SU-DHL-6 (cell line): ENCODE measurements around the gene TTC6.
"Not testable (repeated sequence)": the region's sequence is repeated elsewhere in the genome, so short reads cannot be mapped to it uniquely, and the experiment has no call there.

Experiments used
- H2AFZ ChIP-seq: fragments of 200-600 bp; sonication (generic); 2 replicates; pipeline ENCODE4 v1.6.1; 2014; ENCODE audit warnings: low read depth, mild to moderate bottlenecking, moderate library complexity, mixed read lengths, antibody characterized with exemption, low read length; ENCODE audit not compliant: severe bottlenecking
- H3F3A ChIP-seq: fragments of 200-600 bp; shearing (Covaris generic); 2 replicates; pipeline ENCODE4 v1.6.0; 2016; ENCODE audit warnings: antibody characterized with exemption, mild to moderate bottlenecking; ENCODE audit not compliant: insufficient read depth
- H3K27ac ChIP-seq: fragments of 200-600 bp; sonication (generic); 2 replicates; pipeline ENCODE4 v1.5.1; 2016; ENCODE audit warnings: low read depth, mild to moderate bottlenecking, low read length, moderate library complexity, mixed read lengths
- H3K27me3 ChIP-seq: fragments of 200-600 bp; sonication (generic), shearing (Covaris generic); 2 replicates; pipeline ENCODE4 v1.6.0; 2014; ENCODE audit warnings: mild to moderate bottlenecking, low read length
- H3K36me3 ChIP-seq: fragments of 200-600 bp; sonication (generic); 2 replicates; pipeline ENCODE4 v1.6.1; 2014; ENCODE audit warnings: mild to moderate bottlenecking, low read length, mixed read lengths
- H3K4me2 ChIP-seq: fragments of 300-600, 200-600 bp; shearing (Covaris generic), sonication (generic); 2 replicates; pipeline ENCODE4 v1.6.0; 2014; ENCODE audit warnings: low read length, low read depth, mild to moderate bottlenecking; ENCODE audit not compliant: poor library complexity, severe bottlenecking
- H3K4me3 ChIP-seq: fragments of 200-600 bp; sonication (generic); 2 replicates; pipeline ENCODE4 v1.5.1; 2014; ENCODE audit warnings: antibody characterized with exemption, low read length, mild to moderate bottlenecking, mixed read lengths; ENCODE audit not compliant: insufficient read depth, poor library complexity, severe bottlenecking
- H3K79me2 ChIP-seq: fragments of 200-600 bp; sonication (generic); 2 replicates; pipeline ENCODE4 v1.6.1; 2014; ENCODE audit warnings: mild to moderate bottlenecking, low read length, moderate library complexity; ENCODE audit not compliant: insufficient read depth
- H3K9ac ChIP-seq: fragments of 200-600 bp; sonication (generic); 2 replicates; pipeline ENCODE4 v1.7.0; 2014; ENCODE audit warnings: mild to moderate bottlenecking, low read length
- H3K9me2 ChIP-seq: fragments of 200-600 bp; sonication (generic); replicated peaks from 2 replicates; pipeline ENCODE4 v1.6.1; 2014; ENCODE audit warnings: low read length; ENCODE audit not compliant: insufficient read depth
- H3K9me3 ChIP-seq: fragments of 200-600 bp; sonication (generic); 2 replicates; pipeline ENCODE4 v1.6.1; 2014; ENCODE audit warnings: low read length, mixed read lengths; ENCODE audit not compliant: insufficient read depth
- H4K20me1 ChIP-seq: fragments of 200-600 bp; sonication (generic); 2 replicates; pipeline ENCODE4 v1.6.1; 2014; ENCODE audit warnings: low read depth, mild to moderate bottlenecking, antibody characterized with exemption, low read length, moderate library complexity, mixed read lengths
- CTCF ChIP-seq: fragments of 200-600 bp; sonication (generic); IDR thresholded peaks from one replicate; pipeline ENCODE4 v1.5.1; 2017; ENCODE audit warnings: antibody characterized with exemption, mild to moderate bottlenecking, low read length, moderate library complexity; ENCODE audit not compliant: insufficient read depth, poor library complexity, severe bottlenecking
- EZH2phosphoT487 ChIP-seq: fragments of 200-600 bp; sonication (generic), shearing (Covaris generic); conservative IDR thresholded peaks from 2 replicates; pipeline ENCODE4 v1.6.1; 2018; ENCODE audit warnings: mild to moderate bottlenecking, antibody characterized with exemption, low read length, moderate library complexity, mixed read lengths

Gene TTC6

GRCh38 chr14:37550511-37550910 lies 44.9 kb upstream of the TTC6 start:
- no peaks in the 10 kb centered on the region for H3K9me2 ChIP-seq
- TF ChIP-seq CTCF (no peak), EZH2phosphoT487 (no peak)
- no peaks in the 10 kb centered on the region for H3F3A ChIP-seq
- no peak overlapping the region for H3K4me2 ChIP-seq
- peaks cover 5% of the 10 kb centered on the region; the same call in 1 of the 2 replicates for H3K9me3 ChIP-seq
- no peak overlapping the region for H3K4me3 ChIP-seq
- H4K20me1 ChIP-seq, result no peaks in the 10 kb centered on the region
- no peak overlapping the region for H3K9ac ChIP-seq
- H3K27ac ChIP-seq, result no peak overlapping the region
- H3K36me3 ChIP-seq, result no peaks in the 10 kb centered on the region
- no peaks in the 10 kb centered on the region for H3K27me3 ChIP-seq
- no peak overlapping the region for H2AFZ ChIP-seq
- no peaks in the 10 kb centered on the region for H3K79me2 ChIP-seq

- Histone ChIP-seq H3K9me3 (peaks cover 5% of the 10 kb centered on the region; the same call in 1 of the 2 replicates), H3K4me2 (no peak overlapping the region)
Observed at GRCh38 chr14:37551119-37551518, 44.3 kb upstream of the TTC6 start.

GRCh38 chr14:37553935-37554550 lies 41.4 kb upstream of the TTC6 start:
- peaks cover 5% of the 10 kb centered on the region; the same call in 1 of the 2 replicates for H3K9me3 ChIP-seq
- no peaks in the 10 kb centered on the region for H4K20me1 ChIP-seq
- no peaks in the 10 kb centered on the region for H3K36me3 ChIP-seq
- no peak overlapping the region for H3K4me3 ChIP-seq
- H3K4me2 ChIP-seq, result no peak overlapping the region
- no peaks in the 10 kb centered on the region for H3K79me2 ChIP-seq
- no peak overlapping the region for H3K27ac ChIP-seq
- H3F3A ChIP-seq, result no peaks in the 10 kb centered on the region
- H3K27me3 ChIP-seq, result no peaks in the 10 kb centered on the region
- H2AFZ ChIP-seq, result no peak overlapping the region
- H3K9ac ChIP-seq, result no peak overlapping the region
- H3K9me2 ChIP-seq, result no peaks in the 10 kb centered on the region
- TF ChIP-seq EZH2phosphoT487, result no peak
- no peak for TF ChIP-seq CTCF

More at GRCh38 chr14:37551119-37551518, 44.3 kb upstream of the TTC6 start:
- TF ChIP-seq EZH2phosphoT487 (no peak), CTCF (no peak)
- H3K27ac ChIP-seq, result no peak overlapping the region
- no peaks in the 10 kb centered on the region for H3K27me3 ChIP-seq
- H3F3A ChIP-seq, result no peaks in the 10 kb centered on the region
- H3K36me3 ChIP-seq, result no peaks in the 10 kb centered on the region
- H3K79me2 ChIP-seq, result no peaks in the 10 kb centered on the region
- no peaks in the 10 kb centered on the region for H4K20me1 ChIP-seq
- H3K9ac ChIP-seq, result no peak overlapping the region
- H3K9me2 ChIP-seq, result no peaks in the 10 kb centered on the region
- H3K4me3 ChIP-seq, result no peak overlapping the region
- no peak overlapping the region for H2AFZ ChIP-seq

GRCh38 chr14:37555596-37555995 lies 39.8 kb upstream of the TTC6 start:
- not testable (repeated sequence) for H2AFZ ChIP-seq, H3K9ac ChIP-seq

More at GRCh38 chr14:37555596-37555995, 39.8 kb upstream of the TTC6 start:
- not testable (repeated sequence) for H3K9me3 ChIP-seq, H3K27ac ChIP-seq, H3K4me2 ChIP-seq, H3K4me3 ChIP-seq, H3K27me3 ChIP-seq, H3K9me2 ChIP-seq, H4K20me1 ChIP-seq, H3F3A ChIP-seq, H3K79me2 ChIP-seq, H3K36me3 ChIP-seq
